GM12874 (cell line): ENCODE results near the gene SLC44A5.

Source experiments
- CTCF ChIP-seq: IDR thresholded peaks from 2 replicates; pipeline ENCODE4 v1.5.1; 2011; ENCODE audit warnings: low read depth, mild to moderate bottlenecking, control low read depth, low read length, moderate library complexity; ENCODE audit not compliant: insufficient read depth

Gene SLC44A5

GRCh38 chr1:75583282-75583681, 27.6 kb downstream of the SLC44A5 start:
- TF ChIP-seq CTCF = no peak

- TF ChIP-seq CTCF = no peak
Observed at GRCh38 chr1:75582725-75583261, 28.1 kb downstream of the SLC44A5 start.

- no peak for TF ChIP-seq CTCF
Observed at GRCh38 chr1:75579046-75579445, 31.9 kb downstream of the SLC44A5 start.

GRCh38 chr1:75575837-75576236, 35.1 kb downstream of the SLC44A5 start:
- no peak for TF ChIP-seq CTCF

GRCh38 chr1:75567191-75567590, 43.7 kb downstream of the SLC44A5 start:
- no peak for TF ChIP-seq CTCF

GRCh38 chr1:75559800-75560199, 51.1 kb downstream of the SLC44A5 start:
- TF ChIP-seq CTCF = no peak

GRCh38 chr1:75559136-75559535, 51.8 kb downstream of the SLC44A5 start:
- no peak for TF ChIP-seq CTCF
